Measurements from ENCODE around the gene MPO. TPM values are rescaled to one million over a fixed set of nuclear protein-coding genes. Genes with fewer than 3 reads are reported as not detected.

MPO gene
- total and polyA plus RNA-seq, 9 of the 15 experiments (the other 6 are each of a cell fraction or from before 2014, with no cell fraction given) = 0.04 to 0.47 (median 0.39) TPM; not detected in 6

DNA sequence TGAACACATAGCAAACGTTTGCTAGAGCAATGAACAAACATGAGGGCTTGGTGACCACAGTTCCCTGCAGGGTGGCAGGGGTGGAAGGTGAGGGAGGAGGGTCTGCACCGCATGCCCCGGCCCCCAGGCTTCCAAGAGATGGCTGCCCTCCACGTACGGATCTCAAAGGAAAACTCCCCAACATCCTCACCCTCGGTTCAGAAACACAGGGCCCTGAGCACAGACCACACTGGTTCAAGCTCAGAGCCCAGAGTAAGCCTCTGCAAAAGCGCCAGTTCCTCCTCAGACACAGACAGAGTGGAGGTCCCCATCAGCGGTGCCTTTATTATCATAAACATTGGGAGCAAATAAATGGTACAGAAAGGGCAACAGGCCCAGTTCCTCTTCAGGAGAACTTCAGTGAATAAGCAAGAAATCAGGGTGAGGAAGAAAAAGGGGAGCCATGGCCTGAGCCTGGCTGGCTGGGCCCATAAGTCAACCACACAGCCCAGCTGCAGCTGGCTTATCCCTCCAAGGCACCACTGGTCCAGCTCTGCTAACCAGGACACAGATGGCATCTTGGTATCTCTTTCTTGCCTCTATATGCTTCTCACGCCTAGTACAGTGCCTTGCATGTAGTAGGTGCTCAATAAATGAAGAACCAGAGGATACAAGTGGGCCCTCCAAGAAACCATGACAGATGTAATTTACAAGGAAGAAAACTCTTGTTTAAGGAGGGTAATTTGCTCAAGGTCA, 11.0 kb downstream of the MPO start (continued):
- TF ChIP-seq, protein P1, sequence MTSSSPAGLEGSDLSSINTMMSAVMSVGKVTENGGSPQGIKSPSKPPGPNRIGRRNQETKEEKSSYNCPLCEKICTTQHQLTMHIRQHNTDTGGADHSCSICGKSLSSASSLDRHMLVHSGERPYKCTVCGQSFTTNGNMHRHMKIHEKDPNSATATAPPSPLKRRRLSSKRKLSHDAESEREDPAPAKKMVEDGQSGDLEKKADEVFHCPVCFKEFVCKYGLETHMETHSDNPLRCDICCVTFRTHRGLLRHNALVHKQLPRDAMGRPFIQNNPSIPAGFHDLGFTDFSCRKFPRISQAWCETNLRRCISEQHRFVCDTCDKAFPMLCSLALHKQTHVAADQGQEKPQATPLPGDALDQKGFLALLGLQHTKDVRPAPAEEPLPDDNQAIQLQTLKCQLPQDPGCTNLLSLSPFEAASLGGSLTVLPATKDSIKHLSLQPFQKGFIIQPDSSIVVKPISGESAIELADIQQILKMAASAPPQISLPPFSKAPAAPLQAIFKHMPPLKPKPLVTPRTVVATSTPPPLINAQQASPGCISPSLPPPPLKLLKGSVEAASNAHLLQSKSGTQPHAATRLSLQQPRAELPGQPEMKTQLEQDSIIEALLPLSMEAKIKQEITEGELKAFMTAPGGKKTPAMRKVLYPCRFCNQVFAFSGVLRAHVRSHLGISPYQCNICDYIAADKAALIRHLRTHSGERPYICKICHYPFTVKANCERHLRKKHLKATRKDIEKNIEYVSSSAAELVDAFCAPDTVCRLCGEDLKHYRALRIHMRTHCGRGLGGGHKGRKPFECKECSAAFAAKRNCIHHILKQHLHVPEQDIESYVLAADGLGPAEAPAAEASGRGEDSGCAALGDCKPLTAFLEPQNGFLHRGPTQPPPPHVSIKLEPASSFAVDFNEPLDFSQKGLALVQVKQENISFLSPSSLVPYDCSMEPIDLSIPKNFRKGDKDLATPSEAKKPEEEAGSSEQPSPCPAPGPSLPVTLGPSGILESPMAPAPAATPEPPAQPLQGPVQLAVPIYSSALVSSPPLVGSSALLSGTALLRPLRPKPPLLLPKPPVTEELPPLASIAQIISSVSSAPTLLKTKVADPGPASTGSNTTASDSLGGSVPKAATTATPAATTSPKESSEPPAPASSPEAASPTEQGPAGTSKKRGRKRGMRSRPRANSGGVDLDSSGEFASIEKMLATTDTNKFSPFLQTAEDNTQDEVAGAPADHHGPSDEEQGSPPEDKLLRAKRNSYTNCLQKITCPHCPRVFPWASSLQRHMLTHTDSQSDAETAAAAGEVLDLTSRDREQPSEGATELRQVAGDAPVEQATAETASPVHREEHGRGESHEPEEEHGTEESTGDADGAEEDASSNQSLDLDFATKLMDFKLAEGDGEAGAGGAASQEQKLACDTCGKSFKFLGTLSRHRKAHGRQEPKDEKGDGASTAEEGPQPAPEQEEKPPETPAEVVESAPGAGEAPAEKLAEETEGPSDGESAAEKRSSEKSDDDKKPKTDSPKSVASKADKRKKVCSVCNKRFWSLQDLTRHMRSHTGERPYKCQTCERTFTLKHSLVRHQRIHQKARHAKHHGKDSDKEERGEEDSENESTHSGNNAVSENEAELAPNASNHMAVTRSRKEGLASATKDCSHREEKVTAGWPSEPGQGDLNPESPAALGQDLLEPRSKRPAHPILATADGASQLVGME (CRISPR knock-in tag; IDR thresholded peaks at IDR 0.05) = no peak

DNA sequence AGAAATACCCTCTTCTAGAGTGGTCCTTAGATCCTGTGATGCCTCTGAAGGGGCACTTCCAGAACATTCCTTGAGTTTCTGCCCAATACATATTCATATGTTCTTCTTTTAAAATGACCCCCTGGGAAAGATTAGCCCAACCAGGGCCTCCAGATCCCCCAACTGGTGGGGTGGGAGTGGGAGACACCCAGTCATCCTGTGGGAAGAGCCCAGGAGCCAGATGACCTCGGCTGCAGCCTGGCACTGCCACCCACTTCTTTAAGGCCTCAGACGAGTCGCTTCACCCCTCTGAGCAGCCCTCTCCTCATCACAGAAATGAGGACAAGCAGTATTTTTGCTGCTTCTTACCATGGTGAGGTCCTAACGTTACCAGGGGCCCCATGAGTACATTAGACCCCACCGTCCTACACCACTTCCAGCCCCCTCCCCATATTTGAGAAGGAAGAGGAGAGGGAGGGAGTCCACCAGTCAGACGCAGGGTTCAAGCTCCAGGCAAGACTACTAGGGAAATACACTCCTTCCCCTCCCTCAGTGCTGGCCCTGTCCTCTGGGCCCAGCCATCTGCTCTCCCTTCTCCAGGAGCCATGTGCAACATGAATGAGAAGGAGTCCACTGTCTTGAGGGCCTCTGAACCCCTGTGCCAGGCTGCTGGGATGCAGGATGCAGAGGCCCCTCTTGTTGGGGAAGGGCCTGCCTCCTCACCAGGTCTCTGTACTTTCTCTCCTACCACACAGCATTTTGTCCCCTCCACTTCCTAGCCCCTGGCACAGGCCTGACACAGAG, 11.8 kb downstream of the MPO start:
- TF ChIP-seq CBX1 (IDR thresholded peaks at IDR 0.05; ENCODE audit: low read depth) (no peak), HDAC2 (IDR thresholded peaks at IDR 0.05) (no peak)
- Histone ChIP-seq H3K4me2 (ENCODE audit: insufficient read depth, low read length) (no peak overlapping the region), H3K27ac (ENCODE audit: extremely low read depth, low read depth, low read length) (no peak overlapping the region; the same call in 2 of the 3 replicates), H3K9me1 (ENCODE audit: control insufficient read depth, insufficient read depth, low read length) (no peaks in the 10 kb centered on the region), H3K4me1 (replicated peaks in 1 of 2; ENCODE audit: control insufficient read depth in 2 of 2, insufficient read depth in 2 of 2, low read length in 2 of 2) (peaks cover 5 to 6% of the 10 kb centered on the region in 2 experiments; a peak in 3 of 5 replicates), H3K79me2 (ENCODE audit: control insufficient read depth, insufficient read depth, low read length) (no peaks in the 10 kb centered on the region), H3K27me3 (ENCODE audit: control insufficient read depth in 2 of 2, insufficient read depth in 2 of 2, low read length in 2 of 2) (peaks cover 37 to 84% of the 10 kb centered on the region in 2 experiments), H4K20me1 (replicated peaks; ENCODE audit: control insufficient read depth, insufficient read depth, low read length) (peaks cover 5% of the 10 kb centered on the region), H2AFZ (ENCODE audit: low read depth, low read length) (no peak overlapping the region), H3K9ac (ENCODE audit: insufficient read depth in 1 of 2, low read depth in 2 of 2, low read length in 2 of 2) (no peak overlapping the region), H3K36me3 (ENCODE audit: control insufficient read depth, insufficient read depth, low read length) (no peaks in the 10 kb centered on the region), H3K4me3 (no peak overlapping the region), H3K9me3 (replicated peaks; ENCODE audit: control insufficient read depth, insufficient read depth, low read depth, low read length) (no peaks in the 10 kb centered on the region)
- in situ Hi-C loops (cut with MboI) (no loop called here), intact Hi-C loops (cut with micrococcal nuclease) (no loop called here)
- no TSS peak for BruUV-seq (replicated peaks)
- no peak for FAIRE-seq
- peak in 1 of 4 experiments; percentile 3 for DNase-seq (ENCODE audit: extremely low read depth in 1 of 4, low spot score in 3 of 4)
- no peak for ATAC-seq
- WGBS (ENCODE audit: insufficient coverage, low coverage, missing lambda C conversion rate) = 1% methylated on average over 6 of the region's 6 CpGs
- ChIA-PET CTCF (ENCODE audit: low intra/inter-chr PET ratio) (no interaction called here), POLR2A (no interaction called here)
